Measurements from ENCODE around the gene ATL1. TPM values are rescaled to one million over a fixed set of nuclear protein-coding genes. Genes with fewer than 3 reads are reported as not detected.

ATL1 gene
- total RNA-seq, 4 donors from 2014 or later: 13.5 to 34.7 (median 23.3) TPM

DNA sequence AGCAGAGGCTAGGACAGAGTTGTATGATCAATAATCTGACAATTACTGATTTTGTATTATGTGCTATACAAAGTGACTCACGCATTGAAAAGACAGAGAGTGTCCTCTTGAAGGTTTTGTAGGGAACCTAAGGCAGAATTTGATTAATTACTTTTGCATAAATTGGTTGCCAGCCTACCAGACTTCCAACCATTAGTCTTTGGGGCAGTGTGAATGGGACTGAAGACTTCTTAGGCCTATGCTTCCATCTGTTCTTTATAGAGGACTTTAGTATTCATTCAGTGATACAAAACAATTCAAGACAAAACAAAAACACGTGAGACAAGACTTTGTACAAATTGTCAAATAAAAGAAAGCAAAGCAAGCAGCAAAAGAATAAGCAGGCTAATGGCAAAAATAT lies 46.5 kb downstream of the ATL1 start:
- no peaks in the 10 kb centered on the region for H3K27me3 ChIP-seq
- H3K27ac ChIP-seq: no peak overlapping the region
- WGBS, 2 donors: 67 to 72% methylated on average over 2 of the region's 2 CpGs
- no peaks in the 10 kb centered on the region for H3K9me3 ChIP-seq
- peaks cover 0 to 20% (median 4%) of the 10 kb centered on the region in 4 donors for H3K4me1 ChIP-seq
- no peak for DNase-seq (ENCODE audit: low spot score in 2 of 2)
- TF ChIP-seq EP300 (IDR thresholded peaks at IDR 0.05): no peak
- TF ChIP-seq POLR2A (IDR thresholded peaks at IDR 0.05): no peak
- TF ChIP-seq, protein P1, sequence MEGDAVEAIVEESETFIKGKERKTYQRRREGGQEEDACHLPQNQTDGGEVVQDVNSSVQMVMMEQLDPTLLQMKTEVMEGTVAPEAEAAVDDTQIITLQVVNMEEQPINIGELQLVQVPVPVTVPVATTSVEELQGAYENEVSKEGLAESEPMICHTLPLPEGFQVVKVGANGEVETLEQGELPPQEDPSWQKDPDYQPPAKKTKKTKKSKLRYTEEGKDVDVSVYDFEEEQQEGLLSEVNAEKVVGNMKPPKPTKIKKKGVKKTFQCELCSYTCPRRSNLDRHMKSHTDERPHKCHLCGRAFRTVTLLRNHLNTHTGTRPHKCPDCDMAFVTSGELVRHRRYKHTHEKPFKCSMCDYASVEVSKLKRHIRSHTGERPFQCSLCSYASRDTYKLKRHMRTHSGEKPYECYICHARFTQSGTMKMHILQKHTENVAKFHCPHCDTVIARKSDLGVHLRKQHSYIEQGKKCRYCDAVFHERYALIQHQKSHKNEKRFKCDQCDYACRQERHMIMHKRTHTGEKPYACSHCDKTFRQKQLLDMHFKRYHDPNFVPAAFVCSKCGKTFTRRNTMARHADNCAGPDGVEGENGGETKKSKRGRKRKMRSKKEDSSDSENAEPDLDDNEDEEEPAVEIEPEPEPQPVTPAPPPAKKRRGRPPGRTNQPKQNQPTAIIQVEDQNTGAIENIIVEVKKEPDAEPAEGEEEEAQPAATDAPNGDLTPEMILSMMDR (IDR thresholded peaks at IDR 0.05): no peak
- no peak overlapping the region for H3K4me3 ChIP-seq
- peaks cover 0 to 5% (median 0%) of the 10 kb centered on the region in 3 donors for H3K36me3 ChIP-seq

DNA sequence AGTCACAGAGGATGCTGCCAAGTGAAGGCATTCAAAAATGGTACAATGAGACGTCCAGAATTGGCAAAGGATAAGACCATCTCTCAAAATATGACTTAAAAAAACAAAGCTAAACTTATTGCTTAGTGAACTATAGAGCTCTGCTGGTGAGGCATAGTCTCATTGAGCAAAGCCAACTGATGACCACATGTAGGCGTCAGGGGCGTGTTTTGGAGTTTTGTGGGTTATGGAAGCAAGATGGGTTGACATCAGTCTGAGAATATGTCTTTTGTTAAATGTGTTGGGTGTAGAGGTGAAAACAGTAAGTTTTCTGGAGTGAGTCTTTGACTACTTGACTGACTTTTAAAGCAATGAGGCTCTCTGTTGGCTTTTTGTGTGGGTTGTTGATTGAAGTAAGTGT lies 47.2 kb downstream of the ATL1 start:
- 62 to 63% methylated on average over 3 of the region's 3 CpGs for WGBS, 2 donors
- H3K27me3 ChIP-seq: no peaks in the 10 kb centered on the region
- H3K4me3 ChIP-seq: no peak overlapping the region
- peaks cover 0 to 20% (median 4%) of the 10 kb centered on the region in 4 donors for H3K4me1 ChIP-seq
- H3K36me3 ChIP-seq: peaks cover 0 to 2% (median 0%) of the 10 kb centered on the region in 3 donors
- TF ChIP-seq POLR2A (IDR thresholded peaks at IDR 0.05): no peak
- TF ChIP-seq EP300 (IDR thresholded peaks at IDR 0.05): no peak
- H3K27ac ChIP-seq: peak overlapping the region in 1 of 4 donors; percentile 10
- no peaks in the 10 kb centered on the region for H3K9me3 ChIP-seq
- DNase-seq (ENCODE audit: low spot score in 2 of 2): no peak

- DNase-seq (ENCODE audit: low spot score in 2 of 2): no peak
- Histone ChIP-seq H3K27me3 (no peaks in the 10 kb centered on the region), H3K36me3 (no peaks in the 10 kb centered on the region), H3K4me3 (no peak overlapping the region), H3K4me1 (peaks cover 0 to 20% (median 4%) of the 10 kb centered on the region in 4 donors), H3K27ac (no peak overlapping the region), H3K9me3 (no peaks in the 10 kb centered on the region)
- TF ChIP-seq EP300 (IDR thresholded peaks at IDR 0.05) (no peak), POLR2A (IDR thresholded peaks at IDR 0.05) (no peak)
- TF ChIP-seq, protein P1 (IDR thresholded peaks at IDR 0.05): no peak
- 83 to 98% methylated on average over 1 of the region's 1 CpG for WGBS, 2 donors
Measured at GRCh38 chr14:50607761-50608160, 47.8 kb downstream of the ATL1 start.

GRCh38 chr14:50608302-50608851 lies 48.4 kb downstream of the ATL1 start:
- no peak overlapping the region for H3K4me3 ChIP-seq
- H3K4me1 ChIP-seq: peaks cover 0 to 20% (median 4%) of the 10 kb centered on the region in 4 donors
- whole genome bisulfite sequencing, 2 donors: 62 to 72% methylated on average over 1 of the region's 1 CpG
- no peak for DNase-seq (ENCODE audit: low spot score in 2 of 2)
- TF ChIP-seq, protein P1 (IDR thresholded peaks at IDR 0.05): no peak
- no peak overlapping the region for H3K27ac ChIP-seq
- no peaks in the 10 kb centered on the region for H3K36me3 ChIP-seq
- H3K9me3 ChIP-seq: no peaks in the 10 kb centered on the region
- no peaks in the 10 kb centered on the region for H3K27me3 ChIP-seq

DNA sequence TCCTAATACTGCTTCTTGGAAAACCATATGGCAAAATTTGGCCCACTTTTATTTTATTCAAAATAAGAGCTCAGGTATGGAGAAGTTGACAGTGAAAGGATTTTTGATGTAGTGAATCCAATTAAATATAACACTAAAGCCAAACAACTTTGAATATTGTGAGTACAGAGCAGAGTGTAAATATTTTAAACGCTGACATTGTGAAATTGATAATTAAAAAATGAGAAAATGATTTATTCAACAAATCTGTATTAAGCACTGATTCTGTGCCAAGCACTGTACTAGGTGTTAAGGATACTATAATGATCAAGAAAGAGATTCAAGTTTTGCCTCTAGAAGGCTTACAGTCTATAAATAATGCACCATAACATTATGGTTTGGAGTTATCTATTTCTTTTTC lies 50.5 kb downstream of the ATL1 start:
- no peak overlapping the region for H3K4me3 ChIP-seq
- WGBS, 2 donors: 93 to 94% methylated on average over 1 of the region's 1 CpG
- no peaks in the 10 kb centered on the region for H3K9me3 ChIP-seq
- no peak for TF ChIP-seq POLR2A (IDR thresholded peaks at IDR 0.05)
- TF ChIP-seq, protein P1 (IDR thresholded peaks at IDR 0.05): no peak
- TF ChIP-seq EP300 (IDR thresholded peaks at IDR 0.05): no peak
- no peak for DNase-seq (ENCODE audit: low spot score in 2 of 2)
- no peak overlapping the region for H3K27ac ChIP-seq
- H3K36me3 ChIP-seq: no peaks in the 10 kb centered on the region
- H3K4me1 ChIP-seq: peaks cover 0 to 23% (median 4%) of the 10 kb centered on the region in 4 donors
- no peaks in the 10 kb centered on the region for H3K27me3 ChIP-seq
